GM21723 (cell line): ENCODE data around the gene ADGRG1.
"Not testable (repeated sequence)": the region's sequence is repeated elsewhere in the genome, so short reads cannot be mapped to it uniquely, and the experiment has no call there.

Experiments
- ATAC-seq: cut with Tn5 transposase; IDR thresholded peaks from one replicate; pipeline ENCODE4 v1.9.1; 2021; ENCODE audit warnings: mild to moderate bottlenecking, moderate library complexity; ENCODE audit not compliant: unreplicated experiment

The ADGRG1 gene

DNA sequence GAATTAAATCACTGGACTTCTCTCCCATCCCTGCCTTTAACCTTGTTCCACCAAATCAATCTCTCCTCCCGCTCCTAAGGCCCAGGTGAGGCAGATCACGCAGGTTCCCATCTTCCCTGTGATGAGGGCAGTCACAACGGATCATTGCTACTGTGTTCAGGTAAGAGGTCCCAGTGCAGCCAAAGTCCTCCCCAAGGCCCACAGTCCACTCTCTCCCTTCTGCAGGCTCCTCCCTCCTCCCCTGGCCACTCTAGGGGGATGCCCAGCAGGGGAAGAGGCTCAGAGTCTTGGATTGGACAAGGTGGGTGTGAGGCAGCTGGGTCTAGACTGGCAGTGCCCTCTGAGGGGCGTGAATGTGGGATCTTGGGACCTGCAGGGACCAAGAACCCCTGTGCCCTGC, 37.1 kb downstream of the ADGRG1 start:
- ATAC-seq: no peak

GRCh38 chr16:57666353-57667047, 38.1 kb downstream of the ADGRG1 start:
- no peak for ATAC-seq

DNA sequence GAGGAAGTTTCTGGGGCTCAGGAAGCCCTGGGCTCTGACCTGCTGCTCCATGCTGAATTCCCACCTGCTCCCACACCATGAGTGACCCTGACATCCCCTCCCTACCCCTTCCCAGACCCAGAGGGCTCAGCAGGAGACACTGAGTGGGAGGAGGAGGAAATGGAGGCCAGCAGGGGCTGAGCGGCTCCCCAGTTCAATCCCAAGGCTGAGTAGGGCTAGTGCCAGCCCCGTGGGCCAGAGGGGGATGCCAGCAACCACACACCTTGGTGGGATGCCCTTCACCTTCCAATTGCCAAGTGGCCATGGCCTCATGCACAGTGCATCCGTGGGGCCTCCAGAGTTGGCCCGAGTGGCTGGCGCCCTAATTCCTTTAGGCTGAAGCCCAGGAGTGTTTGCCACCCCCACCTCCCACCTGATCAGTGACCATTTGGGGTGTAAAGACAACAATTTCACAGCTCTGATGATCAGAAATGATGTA, 38.7 kb downstream of the ADGRG1 start:
- no peak for ATAC-seq

- no peak for ATAC-seq
These were observed 39.3 kb downstream of the ADGRG1 start for GRCh38 chr16:57667526-57668262.

- ATAC-seq: no peak
These were observed 39.8 kb downstream of the ADGRG1 start, which contains the start of gene ADGRG3 for GRCh38 chr16:57668263-57668571. TSS of gene ADGRG3 (plus strand) at chr16:57668306. CDS start at chr16:57668348, 42 bp downstream.

- ATAC-seq: no peak
These were observed 40.4 kb downstream of the ADGRG1 start for GRCh38 chr16:57668630-57669475.

DNA sequence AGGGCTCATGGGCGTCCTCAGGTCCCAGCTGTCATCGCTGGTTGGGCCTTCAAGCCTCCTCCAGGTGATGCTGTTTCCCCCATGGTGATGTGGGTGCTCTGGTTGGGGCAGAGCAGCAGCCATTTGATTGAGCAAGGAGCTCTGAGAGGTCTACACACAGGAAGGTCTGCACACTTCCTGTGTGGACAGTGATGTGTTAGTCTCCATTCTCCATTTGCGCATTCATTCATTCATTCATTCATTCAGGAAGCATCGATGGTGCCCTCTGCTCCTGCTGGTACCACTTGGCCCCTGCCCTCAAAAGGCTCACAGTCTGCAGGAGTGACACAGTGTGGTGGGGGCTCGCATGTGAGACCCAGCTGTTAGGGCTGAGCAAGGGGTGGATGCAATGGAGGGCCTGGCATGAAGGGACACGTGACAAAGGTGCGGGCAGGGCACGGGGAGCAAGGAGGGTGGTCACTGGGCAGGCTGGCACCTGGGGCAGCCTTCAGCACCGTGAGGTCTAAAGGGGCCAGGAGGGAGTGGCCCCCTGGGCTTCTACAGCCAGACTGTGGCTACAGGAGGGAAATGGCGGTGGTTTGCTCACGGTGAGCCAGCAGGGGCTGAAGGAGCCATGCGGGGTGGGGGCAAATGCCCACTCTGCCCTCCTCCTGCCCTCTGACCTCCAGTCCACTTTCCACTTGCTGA, 41.2 kb downstream of the ADGRG1 start:
- no peak for ATAC-seq

DNA sequence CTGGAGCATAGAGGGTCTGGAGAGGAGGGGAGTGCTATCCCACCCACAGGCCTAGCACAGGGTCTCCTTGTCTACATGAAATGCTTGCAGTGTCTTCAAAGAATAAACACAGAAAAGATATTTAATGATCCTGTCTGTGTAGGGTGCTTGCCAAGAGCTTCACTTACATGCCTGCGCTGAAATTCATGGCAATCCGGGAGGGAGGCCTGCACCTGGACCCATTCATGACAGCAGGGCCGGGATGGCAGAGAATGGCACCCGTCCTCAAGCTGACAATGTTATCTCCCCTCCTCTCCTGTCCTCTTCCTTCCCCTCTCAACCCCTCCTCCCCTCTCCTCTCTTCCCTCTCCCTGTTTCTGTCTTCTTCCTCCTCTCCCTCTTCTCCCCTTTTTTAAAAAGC, 41.8 kb downstream of the ADGRG1 start:
- ATAC-seq: no peak

DNA sequence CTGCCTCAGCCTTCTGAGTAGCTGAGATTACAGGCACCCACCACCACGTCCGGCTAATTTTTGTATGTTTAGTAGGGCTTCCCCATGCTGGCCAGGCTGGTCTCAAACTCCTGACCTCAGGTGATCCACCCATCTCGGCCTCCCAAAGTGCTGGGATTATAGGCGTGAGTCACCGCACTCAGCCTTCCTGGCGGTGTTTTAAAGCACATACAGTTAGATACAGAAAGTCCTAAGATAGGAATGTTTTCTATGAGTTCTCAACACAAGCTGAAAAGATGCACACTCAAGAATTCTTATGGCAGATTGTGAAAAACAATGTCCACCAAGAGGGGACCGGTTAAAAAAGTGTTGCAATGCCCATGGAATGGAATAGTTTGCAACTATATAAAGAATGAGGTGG, 43.0 kb downstream of the ADGRG1 start:
- ATAC-seq: not testable (repeated sequence)

GRCh38 chr16:57672416-57672815, 44.0 kb downstream of the ADGRG1 start:
- ATAC-seq: no peak

DNA sequence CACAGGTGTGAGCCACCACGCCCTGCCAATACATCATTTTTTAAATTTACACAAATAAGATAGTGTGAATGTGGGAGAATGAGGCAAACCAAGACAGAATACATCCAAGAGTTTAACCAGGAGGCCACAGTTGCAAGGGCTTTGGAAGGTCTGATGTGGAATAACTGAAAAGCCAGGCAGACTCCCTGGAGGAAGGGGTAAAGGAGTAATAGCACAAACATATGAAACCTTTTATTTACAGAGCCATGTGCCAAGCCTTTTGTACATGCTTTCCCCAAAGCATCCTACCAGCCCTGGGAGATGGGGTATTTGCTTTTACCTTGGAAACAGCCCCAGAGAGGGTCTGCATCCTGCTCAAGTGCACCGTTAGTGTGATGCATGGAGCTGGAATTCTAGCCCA, 44.4 kb downstream of the ADGRG1 start:
- no peak for ATAC-seq

- ATAC-seq: no peak
These were observed 47.5 kb downstream of the ADGRG1 start for GRCh38 chr16:57675741-57676551.

DNA sequence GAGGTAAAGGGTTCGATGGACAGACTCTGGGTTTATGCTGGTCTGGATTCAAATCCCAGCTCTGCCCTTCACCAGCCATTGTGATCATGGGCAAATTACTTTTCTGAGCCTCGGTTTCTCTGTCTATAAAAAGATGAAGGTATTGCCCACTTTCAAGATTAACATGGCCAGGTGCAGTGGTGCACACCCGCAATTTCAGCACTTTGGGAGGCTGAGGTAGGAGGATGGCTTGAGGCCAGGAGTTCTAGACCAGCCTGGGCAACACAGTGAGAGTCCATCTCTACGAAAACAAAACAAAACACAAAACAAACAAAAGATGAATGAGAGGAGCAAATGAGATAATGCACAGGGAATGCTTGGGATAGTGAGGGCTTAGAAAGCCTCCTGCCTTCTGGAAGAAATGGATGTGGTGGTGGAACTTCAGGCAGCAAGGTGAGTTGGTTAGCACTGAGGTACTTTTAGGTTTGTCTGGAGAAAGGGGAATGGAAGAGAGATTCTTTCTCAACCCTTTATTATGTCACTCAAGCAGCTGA, 48.2 kb downstream of the ADGRG1 start:
- no peak for ATAC-seq

- no peak for ATAC-seq
These were observed 49.4 kb downstream of the ADGRG1 start for GRCh38 chr16:57677622-57678369.

DNA sequence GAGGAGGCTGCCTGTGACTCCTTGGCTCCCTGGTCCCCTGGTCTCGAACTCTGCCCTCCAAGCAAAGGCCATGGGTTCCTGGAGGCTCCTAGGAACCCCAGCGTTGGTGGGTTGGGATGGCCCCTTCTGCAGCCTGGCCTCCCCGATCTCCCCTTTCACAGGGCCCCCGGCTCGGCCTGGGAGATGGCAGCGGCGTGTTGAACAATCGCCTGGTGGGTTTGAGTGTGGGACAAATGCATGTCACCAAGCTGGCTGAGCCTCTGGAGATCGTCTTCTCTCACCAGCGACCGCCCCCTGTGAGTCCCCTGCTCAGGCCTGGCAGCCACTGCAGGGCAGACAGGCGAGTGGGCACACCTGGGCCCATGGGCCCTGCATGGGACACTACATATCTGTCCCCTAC, 50.6 kb downstream of the ADGRG1 start:
- ATAC-seq: no peak

DNA sequence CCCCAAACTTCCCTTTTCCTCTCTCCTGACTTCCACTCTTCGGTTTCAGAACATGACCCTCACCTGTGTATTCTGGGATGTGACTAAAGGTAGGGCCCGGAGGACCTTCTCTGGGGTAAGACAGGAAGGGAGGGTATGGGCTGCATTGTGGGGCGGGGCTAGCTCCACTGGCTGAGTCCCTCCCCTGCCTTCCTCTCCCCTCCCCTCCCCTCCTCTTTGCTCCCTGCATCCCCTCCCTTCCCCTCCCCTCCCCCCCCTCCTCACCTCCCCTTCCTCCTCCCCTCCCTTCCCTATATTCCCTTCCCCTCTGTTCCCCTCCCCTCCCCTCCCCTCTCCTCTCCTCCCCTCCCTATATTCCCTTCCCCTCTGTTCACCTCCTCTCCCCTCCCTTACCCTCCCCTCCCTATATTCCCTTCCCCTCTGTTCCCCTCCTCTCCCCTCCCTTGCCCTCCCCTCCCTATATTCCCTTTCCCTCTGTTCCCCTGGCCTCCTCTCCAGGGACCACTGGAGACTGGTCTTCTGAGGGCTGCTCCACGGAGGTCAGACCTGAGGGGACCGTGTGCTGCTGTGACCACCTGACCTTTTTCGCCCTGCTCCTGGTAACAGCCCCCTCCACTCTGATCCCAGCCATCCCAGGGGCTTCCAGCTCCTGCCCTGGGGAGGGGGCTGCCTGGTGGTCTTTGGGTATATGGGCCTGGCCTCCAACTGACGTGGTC, 51.5 kb downstream of the ADGRG1 start:
- ATAC-seq: no peak

DNA sequence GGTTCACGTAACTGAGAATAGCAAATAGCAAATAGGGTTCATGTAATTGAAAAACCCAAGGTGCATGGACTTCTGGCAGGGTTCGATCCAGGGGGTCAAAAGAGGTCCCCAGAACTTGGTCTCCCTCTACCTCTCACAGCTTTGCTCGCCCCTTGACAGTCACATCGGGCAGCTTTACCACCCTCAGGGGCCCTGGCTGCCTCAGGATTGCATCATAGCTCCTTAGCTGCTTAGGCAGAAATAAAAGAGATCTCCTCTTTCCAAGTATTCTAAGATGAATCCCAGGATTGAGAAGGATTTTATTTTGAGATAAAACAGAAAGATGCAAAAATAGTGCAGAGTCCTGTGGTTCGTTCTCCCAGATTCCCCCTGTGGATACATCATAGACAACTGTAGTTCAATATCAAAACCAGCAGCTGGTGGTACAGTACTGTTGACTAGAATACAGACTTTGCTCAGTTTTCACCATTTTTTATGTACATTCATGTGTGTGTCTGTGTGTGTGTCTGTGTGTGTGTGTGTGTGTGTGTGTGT, 52.5 kb downstream of the ADGRG1 start:
- no peak for ATAC-seq
